GM21619 (cell line): ENCODE measurements around the gene PC.

Experiments
- ATAC-seq: cut with Tn5 transposase; IDR thresholded peaks from one replicate; pipeline ENCODE4 v1.9.1; 2021; ENCODE audit not compliant: unreplicated experiment

Gene PC

GRCh38 chr11:66914505-66914904 is 43.7 kb downstream of the PC start:
- ATAC-seq: no peak

- no peak for ATAC-seq
Observed at GRCh38 chr11:66912911-66913310, 45.3 kb downstream of the PC start.

DNA sequence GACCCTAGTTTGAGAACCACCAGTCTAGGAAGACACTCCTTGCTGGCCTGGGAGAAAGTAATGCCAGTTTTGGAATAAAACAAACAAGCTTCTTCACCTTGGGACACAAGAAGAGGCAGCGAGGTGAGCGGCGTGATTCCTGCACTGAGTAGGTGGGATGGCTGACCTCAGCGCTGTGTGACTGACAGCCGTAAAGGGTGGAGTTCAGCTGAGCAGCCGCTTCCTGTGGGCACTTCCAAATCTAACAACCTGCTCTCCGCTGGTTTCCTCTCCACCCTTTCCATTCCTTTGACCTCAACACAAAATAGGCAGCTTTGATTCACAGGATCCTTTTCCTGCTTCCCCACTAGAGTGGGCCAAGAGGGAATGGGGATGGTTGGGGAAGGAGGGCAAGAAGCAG is 45.8 kb downstream of the PC start:
- ATAC-seq: no peak

GRCh38 chr11:66910669-66911068 is 47.5 kb downstream of the PC start:
- ATAC-seq: no peak

DNA sequence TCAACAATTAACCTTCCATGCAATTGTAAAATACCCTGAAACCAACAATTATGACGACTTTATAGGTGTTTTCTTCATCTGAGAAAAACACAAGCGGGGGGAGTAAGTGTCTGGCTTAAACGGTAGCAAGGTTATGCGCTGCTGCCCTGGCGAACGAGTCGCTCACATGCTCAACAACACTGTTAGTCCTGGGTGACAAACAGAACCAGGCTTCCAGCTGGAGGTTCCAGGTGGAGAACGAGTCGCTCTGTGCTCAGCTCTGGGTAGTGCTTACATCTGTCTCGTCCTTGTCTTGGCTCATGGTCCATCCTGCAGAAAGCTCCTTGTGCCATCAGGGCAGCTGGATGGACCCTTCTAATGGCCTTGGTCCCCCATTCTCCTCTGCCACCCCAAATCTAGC is 48.2 kb downstream of the PC start:
- ATAC-seq: no peak

DNA sequence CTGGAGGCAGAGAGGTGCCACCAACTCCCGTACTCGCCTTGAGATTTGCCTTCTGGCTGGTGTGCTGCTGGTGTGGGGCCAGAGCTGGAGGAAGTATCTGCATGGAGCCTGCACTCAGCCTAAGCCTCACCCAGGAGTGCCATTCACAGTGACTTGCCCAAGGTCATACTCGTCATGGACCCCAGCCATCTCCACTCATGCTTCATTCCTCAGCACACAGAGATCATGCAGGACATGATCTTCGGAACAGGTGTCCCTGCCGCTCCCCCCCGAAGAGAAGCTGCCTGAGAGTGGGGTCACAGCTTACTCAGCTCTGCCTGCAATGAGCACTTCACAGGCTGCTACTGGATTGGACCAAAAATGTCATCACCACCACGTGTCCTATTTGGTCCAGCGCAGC is 49.0 kb downstream of the PC start:
- no peak for ATAC-seq

DNA sequence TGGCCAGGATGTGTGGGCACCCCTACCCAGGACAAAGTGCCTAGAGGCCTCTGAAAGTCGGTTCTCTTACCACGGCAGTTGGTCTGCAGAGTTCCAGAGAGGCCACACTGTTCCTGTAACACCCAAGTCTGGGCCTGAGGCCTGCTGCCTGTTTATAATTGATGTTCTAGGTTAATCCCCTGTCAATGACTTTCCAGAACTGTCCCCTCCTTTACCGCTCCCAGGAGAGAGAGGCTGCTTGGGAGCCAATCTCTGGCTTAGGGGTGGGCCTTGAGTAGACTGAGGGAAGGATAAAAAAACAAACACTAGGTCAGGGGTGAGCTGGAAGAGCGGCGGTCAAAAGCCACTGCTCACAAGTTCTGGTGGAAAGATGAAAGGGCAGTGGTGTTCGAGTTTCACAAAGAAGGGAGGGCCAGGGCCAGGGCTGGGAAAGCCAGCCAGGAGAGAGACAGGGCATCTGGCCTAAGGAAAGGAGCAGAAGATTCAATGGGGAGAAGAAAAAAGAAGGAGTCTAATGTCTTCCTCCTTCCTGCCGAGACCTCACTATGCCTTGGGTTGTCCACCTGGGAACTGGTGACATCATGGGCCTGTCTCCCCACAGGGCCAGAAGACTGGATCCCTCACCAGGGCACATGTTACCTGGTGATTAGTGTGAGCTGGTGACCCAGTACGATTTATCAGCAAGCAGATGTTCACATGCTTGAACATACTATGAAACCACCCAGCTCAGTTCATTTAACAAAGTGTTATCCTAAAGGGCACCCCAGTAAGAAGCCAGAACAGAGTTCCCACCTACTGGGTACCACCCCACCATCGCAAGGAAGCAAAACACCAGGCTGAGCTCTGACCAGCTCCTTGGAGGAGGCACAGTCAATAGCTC is 50.2 kb downstream of the PC start:
- no peak for ATAC-seq

DNA sequence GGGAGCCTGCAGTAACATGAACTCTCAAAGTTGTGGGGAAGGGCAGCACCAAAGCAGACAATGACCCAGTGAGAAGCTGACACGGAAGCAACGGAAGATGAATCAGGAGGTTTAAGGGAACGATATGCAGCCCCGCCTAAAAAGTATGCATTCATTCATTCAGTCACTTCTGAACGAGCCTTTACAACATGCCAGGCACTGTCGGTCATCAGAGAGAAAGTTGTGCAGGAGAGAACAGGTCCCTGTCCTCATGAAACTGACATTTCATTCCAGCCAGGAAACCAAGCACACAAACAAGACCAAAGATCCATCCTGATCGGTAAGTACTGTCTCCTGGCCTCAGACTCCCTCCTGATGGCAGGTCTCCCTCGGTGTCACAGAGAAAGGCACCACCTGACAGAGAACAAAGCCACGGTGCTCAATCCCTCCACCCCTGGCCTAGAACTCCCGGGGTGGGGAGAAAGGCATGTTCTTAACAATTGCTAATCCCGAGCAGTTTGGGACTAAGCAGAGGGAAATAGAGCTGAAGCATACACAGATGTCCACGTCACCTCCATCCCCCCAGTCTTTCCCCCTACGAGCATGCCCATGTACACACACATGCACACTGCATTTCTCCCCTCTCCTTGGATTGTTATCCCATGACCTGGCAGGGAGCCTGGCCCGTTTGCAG is 52.0 kb downstream of the PC start:
- no peak for ATAC-seq

DNA sequence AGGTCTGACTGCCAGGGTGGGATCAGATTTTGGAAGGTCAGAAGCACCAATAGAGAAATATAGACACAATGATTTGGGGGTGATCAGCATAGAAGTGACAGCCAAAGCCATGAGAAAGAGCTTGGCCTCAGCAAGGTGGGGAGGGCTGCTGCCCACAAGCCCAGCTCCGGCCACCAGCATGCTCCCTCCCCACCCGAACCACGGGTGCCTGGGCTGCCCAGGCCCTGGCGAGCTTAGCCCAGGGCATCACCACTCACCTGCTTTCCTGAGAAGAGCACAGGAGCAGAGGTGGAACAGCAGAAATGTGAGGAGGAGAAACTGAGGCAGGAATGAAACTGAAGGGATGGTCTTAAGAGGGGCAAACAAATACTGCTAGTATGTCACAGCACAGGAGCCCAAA is 52.6 kb downstream of the PC start:
- no peak for ATAC-seq

- no peak for ATAC-seq
Observed at GRCh38 chr11:66904981-66905521, 53.1 kb downstream of the PC start.

- ATAC-seq: no peak
Observed at GRCh38 chr11:66904561-66904960, 53.6 kb downstream of the PC start.

GRCh38 chr11:66904055-66904454 is 54.1 kb downstream of the PC start:
- no peak for ATAC-seq

DNA sequence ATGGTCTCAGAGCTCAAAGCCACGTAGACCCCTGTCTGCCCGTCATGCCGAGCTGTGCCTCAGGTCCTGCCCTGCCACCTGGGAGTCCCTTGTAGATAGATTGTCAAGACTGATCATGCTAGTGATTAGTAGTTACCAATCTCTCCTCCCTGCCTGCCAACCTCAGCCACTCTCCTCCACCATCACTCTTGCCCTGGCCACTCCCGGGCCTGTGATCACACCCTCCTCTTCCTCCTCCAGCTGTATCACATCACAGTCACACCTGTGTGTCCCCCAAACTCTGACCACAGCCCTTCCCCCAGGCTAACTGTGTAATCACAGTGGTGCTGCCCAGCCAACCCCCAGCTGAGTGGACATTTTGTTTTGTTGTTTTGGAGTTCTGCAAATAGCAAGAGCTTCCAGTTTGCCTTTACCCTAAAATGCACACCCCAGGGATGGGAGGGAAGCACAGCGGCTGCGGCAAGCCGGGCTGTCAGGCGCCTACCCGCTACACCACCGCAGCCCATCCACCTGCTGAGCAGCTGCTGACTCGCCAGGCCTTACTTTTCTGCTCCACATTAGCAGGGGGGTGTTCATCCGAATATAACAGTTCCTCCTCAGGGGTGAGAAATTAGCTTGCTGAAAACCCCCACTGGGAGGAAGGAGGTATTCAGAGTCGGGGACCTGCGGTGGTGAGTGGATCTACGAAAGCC is 55.6 kb downstream of the PC start:
- ATAC-seq: no peak

DNA sequence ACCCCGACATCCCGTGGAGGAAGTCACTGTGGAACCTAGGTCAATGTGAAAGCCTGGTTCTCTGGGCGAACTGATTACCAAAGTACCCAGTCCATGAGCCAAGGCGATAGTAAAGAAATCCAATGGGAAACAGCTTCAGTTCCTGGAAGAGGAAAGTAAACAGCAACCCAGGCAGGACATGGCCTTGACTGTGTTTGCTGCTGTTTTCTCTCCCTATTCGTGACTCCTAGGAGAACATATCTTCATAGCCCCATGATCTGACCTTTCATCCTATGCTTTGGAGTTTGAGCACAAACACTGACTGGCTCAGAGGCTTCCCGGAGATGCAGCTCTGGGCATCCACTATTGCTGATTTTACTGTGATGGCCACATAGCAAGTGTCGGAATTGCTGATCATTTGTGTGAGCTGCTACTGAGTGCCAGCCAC is 56.2 kb downstream of the PC start:
- ATAC-seq: no peak

- ATAC-seq: no peak
Observed at GRCh38 chr11:66894141-66894540, 64.0 kb downstream of the PC start.

- ATAC-seq: no peak
Observed at GRCh38 chr11:66892911-66893310, 65.3 kb downstream of the PC start.

- ATAC-seq: peak; percentile 97
Observed at GRCh38 chr11:66891851-66892660, 66.1 kb downstream of the PC start.

GRCh38 chr11:66889960-66890359 is 68.2 kb downstream of the PC start:
- ATAC-seq: no peak

DNA sequence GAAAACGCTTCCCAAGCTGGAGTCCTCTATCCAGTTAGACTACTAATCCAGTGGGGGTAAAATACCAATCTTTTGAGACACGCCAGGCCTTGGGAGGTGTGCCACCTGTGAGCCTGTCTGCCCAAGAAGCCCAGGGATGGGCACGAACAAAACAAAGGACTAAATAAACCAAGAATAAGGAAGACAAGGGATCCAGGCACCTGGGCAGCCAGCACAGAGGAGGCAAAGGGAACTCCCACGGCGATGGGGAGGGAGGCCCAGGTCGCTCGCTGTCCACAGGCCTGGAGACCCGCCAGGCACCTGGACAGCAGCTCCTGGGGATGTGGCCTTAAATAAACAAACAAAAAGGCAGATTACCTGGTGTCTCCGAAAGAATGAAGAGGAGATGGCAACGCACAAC is 69.9 kb downstream of the PC start:
- no peak for ATAC-seq

- no peak for ATAC-seq
Observed at GRCh38 chr11:66887526-66887925, 70.7 kb downstream of the PC start.
